GM19043 (cell line): Measurements from ENCODE around the gene CLTB.

Experiments used
- ATAC-seq: cut with Tn5 transposase; IDR thresholded peaks from one replicate; pipeline ENCODE4 v1.9.1; 2021; ENCODE audit warnings: low read depth; ENCODE audit not compliant: unreplicated experiment

Gene CLTB

GRCh38 chr5:176359658-176360057 is 56.7 kb downstream of the CLTB start:
- no peak for ATAC-seq

GRCh38 chr5:176356179-176356566 is 60.2 kb downstream of the CLTB start:
- no peak for ATAC-seq

- no peak for ATAC-seq
Observed at GRCh38 chr5:176355400-176356178, 60.8 kb downstream of the CLTB start.

DNA sequence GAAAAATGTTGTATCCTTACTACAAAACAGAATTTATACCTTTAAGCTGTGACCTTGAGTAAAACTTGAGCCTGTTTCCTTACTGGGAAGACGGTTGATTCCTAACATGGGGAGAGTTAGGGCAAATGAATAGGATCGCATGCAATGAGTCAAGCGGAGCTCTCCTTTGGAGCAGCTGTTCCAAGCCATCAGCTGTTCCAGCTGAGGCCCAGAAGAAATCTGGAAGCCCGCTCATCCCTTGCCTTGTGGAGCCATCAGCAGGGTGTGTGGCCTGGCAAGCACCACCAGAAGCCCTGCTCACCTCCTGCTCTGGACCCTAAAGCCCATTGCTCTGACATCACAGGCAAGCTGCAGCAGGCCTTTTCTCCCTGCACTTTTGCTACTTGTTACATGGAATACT is 62.8 kb downstream of the CLTB start:
- no peak for ATAC-seq

- ATAC-seq = no peak
Observed at GRCh38 chr5:176352116-176352878, 64.0 kb downstream of the CLTB start.

DNA sequence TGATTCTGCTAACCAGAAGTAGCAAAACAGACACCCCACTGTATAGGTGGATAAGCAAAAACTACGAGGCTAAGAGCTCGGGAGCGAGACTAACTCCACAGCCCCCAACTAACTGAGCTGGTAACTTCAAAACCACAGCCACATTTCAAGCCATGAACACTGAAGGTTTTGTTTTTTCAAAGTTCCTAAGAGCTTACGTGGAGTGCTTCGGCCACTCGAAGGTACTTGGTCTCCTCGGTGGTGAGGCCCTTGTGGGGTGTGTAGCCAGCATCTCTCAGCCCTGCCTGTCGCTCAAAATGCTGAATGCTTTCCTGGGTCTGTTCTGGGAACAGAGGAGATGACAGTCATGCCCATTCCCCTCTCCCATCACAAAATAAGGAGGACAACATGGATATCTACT is 65.9 kb downstream of the CLTB start:
- no peak for ATAC-seq

- no peak for ATAC-seq
Observed at GRCh38 chr5:176342766-176343458, 73.4 kb downstream of the CLTB start.
